ENCODE results near the gene KCTD16.

GRCh38 chr5:144230806-144231205 is 60.1 kb downstream of the KCTD16 start:
- TF ChIP-seq CTCF (IDR thresholded peaks at IDR 0.05), result no peak
- TF ChIP-seq POLR2AphosphoS5 (IDR thresholded peaks at IDR 0.05; ENCODE audit: low read depth, low read length), result no peak
- no peak for TF ChIP-seq TCF7L2 (IDR thresholded peaks at IDR 0.05; ENCODE audit: low read depth, low read length)

Measured in Panc1 (cell line).